Endothelial cell of umbilical vein (primary cell): Measurements from ENCODE around the gene FRY. TPM values are rescaled to one million over a fixed set of nuclear protein-coding genes. Genes with fewer than 3 reads are reported as not detected.

Experiments
- BruUV-seq: library from RNA; stranded (reverse); fragments of 400-500 nt; replicated peaks from 2 replicates; lab custom pipeline; 2021; lab: Mats Ljungman, UMichigan
- CTCF ChIA-PET: fragments of 300-600, 350-600 bp; sonication (Branson Sonifier 250); formaldehyde crosslinking; loops from one replicate; lab custom pipeline; 2021; ENCODE audit warnings: antibody characterized with exemption, inconsistent platforms; lab: Charles Lee
- POLR2A ChIA-PET: fragments of 300-600, 350-600 bp; sonication (Branson Sonifier 250); formaldehyde crosslinking; loops from one replicate; lab custom pipeline; 2021; ENCODE audit warnings: antibody characterized with exemption, inconsistent platforms; lab: Charles Lee
- DNase-seq: peaks from one replicate; pipeline ENCODE4 v3.0.0-alpha.2; 2011; ENCODE audit warnings: low read depth, low spot score
- FAIRE-seq: peaks from 2 replicates; lab custom pipeline; 2011; peaks lifted over from hg19 to GRCh38; lab: Jason Lieb, UNC
- H2AFZ ChIP-seq: 2 replicates; pipeline ENCODE4 v1.6.0; 2012; ENCODE audit warnings: low read depth, low read length, control low read depth, inconsistent platforms
- H3K27ac ChIP-seq: 2 replicates; pipeline ENCODE4 v1.5.1; 2011; ENCODE audit warnings: low read depth, mild to moderate bottlenecking, control low read depth, low read length, moderate library complexity; ENCODE audit not compliant: insufficient read depth
- H3K27me3 ChIP-seq, 2 experiments: 2 replicates each; pipeline versions ENCODE4 v1.6.0 to v1.6.1; 2011; ENCODE audit warnings: low read length in 2 of 2, mixed read lengths in 1 of 2; ENCODE audit not compliant: control insufficient read depth in 2 of 2, insufficient read depth in 2 of 2
- H3K36me3 ChIP-seq, 2 experiments: 2 replicates in 1 of 2; 3 replicates in 1 of 2; pipeline ENCODE4 v1.5.1; 2011; ENCODE audit warnings: low read length in 2 of 2, mild to moderate bottlenecking in 1 of 2, moderate library complexity in 1 of 2; ENCODE audit not compliant: control insufficient read depth in 2 of 2, insufficient read depth in 2 of 2; ENCODE audit errors: extremely low read depth in 1 of 2
- H3K4me1 ChIP-seq: 3 replicates; pipeline ENCODE4 v1.5.1; 2011; ENCODE audit warnings: mild to moderate bottlenecking, low read length; ENCODE audit not compliant: control insufficient read depth, insufficient read depth; ENCODE audit errors: extremely low read depth
- H3K4me2 ChIP-seq: 2 replicates; pipeline ENCODE4 v1.6.1; 2011; ENCODE audit warnings: low read length, control low read depth, mixed read lengths; ENCODE audit not compliant: insufficient read depth
- H3K4me3 ChIP-seq, 3 experiments: fragments of 200-600 bp in 1 of 3; sonication (generic), shearing (Covaris generic) in 1 of 3; replicated peaks in 1 of 3; 2 replicates each; pipeline ENCODE4 v1.5.1; 2011 to 2016; ENCODE audit warnings: control low read depth in 3 of 3, low read length in 3 of 3, mild to moderate bottlenecking in 2 of 3, inconsistent platforms in 1 of 3, low read depth in 1 of 3, moderate library complexity in 1 of 3; ENCODE audit not compliant: insufficient read depth in 1 of 3
- H3K79me2 ChIP-seq: 2 replicates; pipeline ENCODE4 v1.6.0; 2012; ENCODE audit warnings: low read length, inconsistent platforms; ENCODE audit not compliant: control insufficient read depth, insufficient read depth
- H3K9ac ChIP-seq: replicated peaks from 2 replicates; pipeline ENCODE3; 2011; ENCODE audit warnings: low read length, control low read depth; ENCODE audit not compliant: insufficient read depth; ENCODE audit errors: extremely low read depth
- H3K9me1 ChIP-seq: replicated peaks from 3 replicates; pipeline ENCODE4 v1.6.0; 2011; ENCODE audit warnings: mild to moderate bottlenecking, low read length; ENCODE audit not compliant: control insufficient read depth, insufficient read depth; ENCODE audit errors: extremely low read depth
- H3K9me3 ChIP-seq: replicated peaks from 2 replicates; pipeline ENCODE4 v1.5.1; 2012; ENCODE audit warnings: low read length, inconsistent platforms; ENCODE audit not compliant: control insufficient read depth, insufficient read depth
- H4K20me1 ChIP-seq: replicated peaks from 2 replicates; pipeline ENCODE3; 2011; ENCODE audit warnings: mild to moderate bottlenecking, low read length; ENCODE audit not compliant: control insufficient read depth, insufficient read depth; ENCODE audit errors: extremely low read depth
- CTCF ChIP-seq, 2 donors: IDR thresholded peaks; 1 replicate in 1 of 2; 2 replicates in 1 of 2; pipeline ENCODE4 v1.5.1; 2011; ENCODE audit warnings: low read length in 2 of 2, mild to moderate bottlenecking in 2 of 2, moderate library complexity in 2 of 2, control low read depth in 1 of 2, inconsistent platforms in 1 of 2, low read depth in 1 of 2; ENCODE audit not compliant: insufficient read depth in 1 of 2; ENCODE audit errors: extremely low read depth in 1 of 2
- EZH2 ChIP-seq: IDR thresholded peaks from 2 replicates; pipeline ENCODE4 v1.6.1; 2012; ENCODE audit warnings: borderline replicate concordance, low read depth, mild to moderate bottlenecking, moderate library complexity, low read length, inconsistent platforms; ENCODE audit not compliant: severe bottlenecking
- FOS ChIP-seq: IDR thresholded peaks from 2 replicates; pipeline ENCODE4 v1.6.1; 2011; ENCODE audit warnings: mild to moderate bottlenecking, low read length, moderate library complexity, borderline replicate concordance; ENCODE audit not compliant: insufficient read depth
- POLR2A ChIP-seq: IDR thresholded peaks from 2 replicates; pipeline ENCODE4 v1.6.1; 2012; ENCODE audit warnings: low read depth, mild to moderate bottlenecking, control low read depth, low read length
- POLR2AphosphoS5 ChIP-seq: IDR thresholded peaks from 2 replicates; pipeline ENCODE4 v1.6.1; 2012; ENCODE audit warnings: low read depth, mild to moderate bottlenecking, control low read depth, low read length, moderate library complexity; ENCODE audit not compliant: insufficient read depth
- dilution Hi-C: fragments of 300-500 bp; cut with MboI; formaldehyde crosslinking; loops from one replicate; pipeline ENCODE4 v1.15.0; 2019; ENCODE audit warnings: low sequenced_read_pairs; ENCODE audit not compliant: extremely low pct_ligation_motif_present
- intact Hi-C: fragments of 100-400 bp; cut with micrococcal nuclease; formaldehyde crosslinking; loops from one replicate; pipeline ENCODE4 v1.10.0; 2022
- polyA plus RNA-seq, 4 experiments: library from polyadenylated mRNA; depleted of rRNA in 3 of 4; stranded (reverse) in 3 of 4; unstranded in 1 of 4; fragments of >200 nt; gene quantifications; 2 replicates each; pipeline versions ENCODE4 v1.2.1 to v1.2.3, GENCODE V29; 2011 to 2012; ENCODE audit warnings: missing spikeins in 1 of 4
- total RNA-seq: library from RNA; stranded (reverse); gene quantifications from 2 replicates; pipeline ENCODE4 v1.2.3, GENCODE V29; 2021
- TF ChIP-seq, protein P1 (sequence below): IDR thresholded peaks from 2 replicates; pipeline ENCODE4 v1.6.1; 2011; ENCODE audit not compliant: insufficient read depth, insufficient read length

Gene FRY
- total and polyA plus RNA-seq, 2 donors (not counting 3 experiments of a cell fraction or from before 2014, with no cell fraction given), result 57.3 to 75.8 TPM

GRCh38 chr13:32257649-32258048 lies 226.1 kb downstream of the FRY start:
- no peaks in the 10 kb centered on the region for H3K9me1 ChIP-seq
- no peak overlapping the region for H3K4me3 ChIP-seq
- TF ChIP-seq EZH2 (no peak), CTCF (IDR thresholded peaks at IDR 0.05; ENCODE audit: extremely low read depth in 1 of 2, insufficient read depth in 1 of 2, low read depth in 1 of 2, low read length in 2 of 2) (no peak), POLR2AphosphoS5 (no peak), FOS (no peak), POLR2A (no peak)
- TF ChIP-seq, protein P1, sequence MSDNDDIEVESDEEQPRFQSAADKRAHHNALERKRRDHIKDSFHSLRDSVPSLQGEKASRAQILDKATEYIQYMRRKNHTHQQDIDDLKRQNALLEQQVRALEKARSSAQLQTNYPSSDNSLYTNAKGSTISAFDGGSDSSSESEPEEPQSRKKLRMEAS, result no peak
- no peaks in the 10 kb centered on the region for H4K20me1 ChIP-seq
- dilution Hi-C loops, result no loop called here
- no peak overlapping the region for H3K4me2 ChIP-seq
- peaks cover 65% of the 10 kb centered on the region for H3K4me1 ChIP-seq
- BruUV-seq, result no TSS peak
- H3K79me2 ChIP-seq, result peaks cover 4% of the 10 kb centered on the region
- intact Hi-C loops, result no loop called here
- FAIRE-seq, result no peak
- H3K36me3 ChIP-seq, result no peaks in the 10 kb centered on the region
- no peak overlapping the region for H3K27ac ChIP-seq
- CTCF ChIA-PET, result interaction anchor here (1.2 kb wide), 1 partner anchor 11 kb away, joined by 9 read pairs; no protein-coding TSS in a partner anchor
- no peak overlapping the region for H3K9ac ChIP-seq
- no peak for DNase-seq
- no peaks in the 10 kb centered on the region for H3K27me3 ChIP-seq
- H3K9me3 ChIP-seq, result no peaks in the 10 kb centered on the region
- POLR2A ChIA-PET, result no interaction called here
- H2AFZ ChIP-seq, result no peak overlapping the region
